ENCODE results near the gene TRUB2.

The TRUB2 gene

GRCh38 chr9:128304136-128304970 lies 17.9 kb downstream of the TRUB2 start:
- H3K9ac ChIP-seq (ENCODE audit: low read depth, low read length, poor library complexity), result no peak overlapping the region
- no peak overlapping the region for H3K4me2 ChIP-seq (ENCODE audit: insufficient read depth, low read length, poor library complexity, severe bottlenecking)
- no peak overlapping the region for H4K91ac ChIP-seq (ENCODE audit: low read depth, low read length, poor library complexity)
- H2AFZ ChIP-seq (ENCODE audit: low read length), result no peak overlapping the region
- peaks cover 5 to 15% of the 10 kb centered on the region in 2 donors for H3K36me3 ChIP-seq (replicated peaks in 1 of 2; ENCODE audit: control insufficient read depth in 2 of 2, insufficient read depth in 2 of 2, low read length in 2 of 2)
- WGBS, 2 donors (ENCODE audit: extremely low coverage in 2 of 2, insufficient read length in 2 of 2, insufficient replicate concordance in 1 of 2), result no CpG with 5 or more reads among the region's 9 CpGs
- no peak overlapping the region for H2AK5ac ChIP-seq (ENCODE audit: low read depth, low read length)
- no peaks in the 10 kb centered on the region for H3K9me3 ChIP-seq (replicated peaks in 1 of 2; ENCODE audit: control insufficient read depth in 2 of 2, insufficient read depth in 1 of 2, low read depth in 1 of 2, low read length in 2 of 2)
- no peaks in the 10 kb centered on the region for H3K27me3 ChIP-seq (ENCODE audit: control insufficient read depth in 3 of 3, insufficient read depth in 3 of 3, low read depth in 1 of 3, low read length in 3 of 3)
- no peak overlapping the region for H2BK15ac ChIP-seq (ENCODE audit: low read length)
- H3K79me1 ChIP-seq (ENCODE audit: low read depth, low read length), result no peaks in the 10 kb centered on the region
- no peak overlapping the region for H3K27ac ChIP-seq (replicated peaks; ENCODE audit: low read length)
- DNase-seq (ENCODE audit: low spot score), result no peak
- H2BK120ac ChIP-seq (ENCODE audit: low read depth, low read length), result no peak overlapping the region
- no peak overlapping the region for H4K8ac ChIP-seq (ENCODE audit: low read depth, low read length)
- H3K23ac ChIP-seq (ENCODE audit: low read depth, low read length, poor library complexity), result no peak overlapping the region
- no peak overlapping the region for H3K4ac ChIP-seq (ENCODE audit: low read length)
- H3K18ac ChIP-seq (ENCODE audit: low read length), result no peak overlapping the region
- H3K4me1 ChIP-seq (ENCODE audit: control insufficient read depth in 2 of 2, insufficient read depth in 1 of 2, low read depth in 1 of 2, low read length in 2 of 2), result no peaks in the 10 kb centered on the region
- H2BK5ac ChIP-seq (ENCODE audit: low read length), result no peak overlapping the region
- no peak overlapping the region for H3K4me3 ChIP-seq (ENCODE audit: low read length in 2 of 2)
- H3K14ac ChIP-seq (ENCODE audit: low read length), result no peak overlapping the region
- H2BK12ac ChIP-seq (ENCODE audit: low read length), result no peak overlapping the region

GRCh38 chr9:128298535-128299482 lies 23.4 kb downstream of the TRUB2 start:
- no peak overlapping the region for H3K4me2 ChIP-seq (ENCODE audit: insufficient read depth, low read length, poor library complexity, severe bottlenecking)
- no peak overlapping the region for H2AFZ ChIP-seq (ENCODE audit: low read length)
- H3K36me3 ChIP-seq (replicated peaks in 1 of 2; ENCODE audit: control insufficient read depth in 2 of 2, insufficient read depth in 2 of 2, low read length in 2 of 2), result no peaks in the 10 kb centered on the region
- H4K91ac ChIP-seq (ENCODE audit: low read depth, low read length, poor library complexity), result no peak overlapping the region
- H2BK12ac ChIP-seq (ENCODE audit: low read length), result no peak overlapping the region
- no peak for DNase-seq (ENCODE audit: low spot score)
- H2BK15ac ChIP-seq (ENCODE audit: low read length), result no peak overlapping the region
- H3K18ac ChIP-seq (ENCODE audit: low read length), result no peak overlapping the region
- H3K9me3 ChIP-seq (replicated peaks in 1 of 2; ENCODE audit: control insufficient read depth in 2 of 2, insufficient read depth in 1 of 2, low read depth in 1 of 2, low read length in 2 of 2), result no peaks in the 10 kb centered on the region
- no peak overlapping the region for H2BK5ac ChIP-seq (ENCODE audit: low read length)
- WGBS, 2 donors (ENCODE audit: extremely low coverage in 2 of 2, insufficient read length in 2 of 2, insufficient replicate concordance in 1 of 2), result no CpG with 5 or more reads among the region's 20 CpGs
- no peaks in the 10 kb centered on the region for H3K4me1 ChIP-seq (ENCODE audit: control insufficient read depth in 2 of 2, insufficient read depth in 1 of 2, low read depth in 1 of 2, low read length in 2 of 2)
- H3K27ac ChIP-seq (replicated peaks; ENCODE audit: low read length), result no peak overlapping the region
- no peaks in the 10 kb centered on the region for H3K27me3 ChIP-seq (ENCODE audit: control insufficient read depth in 3 of 3, insufficient read depth in 3 of 3, low read depth in 1 of 3, low read length in 3 of 3)
- H3K14ac ChIP-seq (ENCODE audit: low read length), result no peak overlapping the region
- no peak overlapping the region for H2BK120ac ChIP-seq (ENCODE audit: low read depth, low read length)
- no peak overlapping the region for H3K4ac ChIP-seq (ENCODE audit: low read length)
- H3K9ac ChIP-seq (ENCODE audit: low read depth, low read length, poor library complexity), result no peak overlapping the region
- no peak overlapping the region for H2AK5ac ChIP-seq (ENCODE audit: low read depth, low read length)
- no peak overlapping the region for H4K8ac ChIP-seq (ENCODE audit: low read depth, low read length)
- peaks cover 2% of the 10 kb centered on the region for H3K79me1 ChIP-seq (ENCODE audit: low read depth, low read length)
- no peak overlapping the region for H3K4me3 ChIP-seq (ENCODE audit: low read length in 2 of 2)
- no peak overlapping the region for H3K23ac ChIP-seq (ENCODE audit: low read depth, low read length, poor library complexity)

DNA sequence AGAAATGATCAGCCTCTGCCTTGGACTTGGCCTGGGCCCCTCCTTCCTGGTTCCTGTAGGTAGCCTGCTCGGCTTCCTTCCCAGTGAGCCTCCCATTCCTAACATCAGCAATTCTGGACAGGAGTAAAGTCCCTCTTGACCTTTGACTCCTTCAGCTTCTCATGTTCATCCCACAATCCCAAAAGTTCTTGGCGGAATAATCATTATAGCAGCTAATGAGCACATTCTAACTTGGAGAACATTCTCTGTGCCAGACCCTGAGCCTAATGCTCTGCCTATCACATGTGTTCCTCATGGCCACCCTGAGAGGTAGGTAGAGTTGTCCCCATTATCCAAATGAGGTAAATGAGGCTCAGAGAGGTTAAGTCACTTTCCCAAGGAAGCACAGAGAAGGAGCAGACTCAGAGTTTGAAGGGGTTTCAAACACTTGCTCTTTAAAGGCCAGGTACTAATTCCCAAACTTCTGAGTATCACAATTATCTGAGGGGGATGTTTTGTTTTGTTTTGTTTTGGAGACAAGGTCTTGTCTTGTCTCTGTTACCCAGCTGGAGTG lies 24.9 kb downstream of the TRUB2 start:
- DNase-seq (ENCODE audit: low spot score), result no peak
- Histone ChIP-seq H3K4me1 (ENCODE audit: control insufficient read depth in 2 of 2, insufficient read depth in 1 of 2, low read depth in 1 of 2, low read length in 2 of 2) (no peaks in the 10 kb centered on the region), H3K4ac (ENCODE audit: low read length) (no peak overlapping the region), H3K27ac (replicated peaks; ENCODE audit: low read length) (no peak overlapping the region), H3K14ac (ENCODE audit: low read length) (no peak overlapping the region), H4K8ac (ENCODE audit: low read depth, low read length) (no peak overlapping the region), H3K4me3 (ENCODE audit: low read length in 2 of 2) (no peak overlapping the region), H2BK5ac (ENCODE audit: low read length) (no peak overlapping the region), H3K18ac (ENCODE audit: low read length) (no peak overlapping the region), H3K36me3 (replicated peaks in 1 of 2; ENCODE audit: control insufficient read depth in 2 of 2, insufficient read depth in 2 of 2, low read length in 2 of 2) (no peaks in the 10 kb centered on the region), H3K4me2 (ENCODE audit: insufficient read depth, low read length, poor library complexity, severe bottlenecking) (no peak overlapping the region), H3K79me1 (ENCODE audit: low read depth, low read length) (peaks cover 2% of the 10 kb centered on the region), H2BK15ac (ENCODE audit: low read length) (no peak overlapping the region), H2BK12ac (ENCODE audit: low read length) (no peak overlapping the region), H3K23ac (ENCODE audit: low read depth, low read length, poor library complexity) (no peak overlapping the region), H2AK5ac (ENCODE audit: low read depth, low read length) (no peak overlapping the region), H3K9ac (ENCODE audit: low read depth, low read length, poor library complexity) (no peak overlapping the region), H4K91ac (ENCODE audit: low read depth, low read length, poor library complexity) (no peak overlapping the region), H3K27me3 (ENCODE audit: control insufficient read depth in 3 of 3, insufficient read depth in 3 of 3, low read depth in 1 of 3, low read length in 3 of 3) (no peaks in the 10 kb centered on the region), H2BK120ac (ENCODE audit: low read depth, low read length) (no peak overlapping the region), H2AFZ (ENCODE audit: low read length) (no peak overlapping the region), H3K9me3 (replicated peaks in 1 of 2; ENCODE audit: control insufficient read depth in 2 of 2, insufficient read depth in 1 of 2, low read depth in 1 of 2, low read length in 2 of 2) (no peaks in the 10 kb centered on the region)
- no CpG with 5 or more reads among the region's 2 CpGs for WGBS, 2 donors (ENCODE audit: extremely low coverage in 2 of 2, insufficient read length in 2 of 2, insufficient replicate concordance in 1 of 2)
